IMR-90 (cell line): ENCODE data around the gene ACTR5.
A peak's percentile ranks its signal among the peaks of the same experiment; 100 is the strongest.

Source experiments
- ELK1 ChIP-seq: fragments of 150-350 bp; IDR thresholded peaks from 2 replicates; pipeline ENCODE4 v1.6.1; 2016; ENCODE audit warnings: low read depth, mild to moderate bottlenecking, low read length, moderate library complexity, borderline replicate concordance
- POLR2A ChIP-seq: IDR thresholded peaks from 2 replicates; pipeline ENCODE4 v1.6.1; 2012; ENCODE audit warnings: mild to moderate bottlenecking, low read depth, low read length
- RFX5 ChIP-seq: IDR thresholded peaks from 2 replicates; pipeline ENCODE4 v1.8.0; 2012; ENCODE audit warnings: low read depth, mild to moderate bottlenecking, low read length, moderate library complexity
- TF ChIP-seq, protein P1 (sequence below): conservative IDR thresholded peaks from 2 replicates; pipeline ENCODE4 v1.5.1; 2012; ENCODE audit warnings: mild to moderate bottlenecking, low read depth, low read length, improper control_type of control experiment

DNA sequence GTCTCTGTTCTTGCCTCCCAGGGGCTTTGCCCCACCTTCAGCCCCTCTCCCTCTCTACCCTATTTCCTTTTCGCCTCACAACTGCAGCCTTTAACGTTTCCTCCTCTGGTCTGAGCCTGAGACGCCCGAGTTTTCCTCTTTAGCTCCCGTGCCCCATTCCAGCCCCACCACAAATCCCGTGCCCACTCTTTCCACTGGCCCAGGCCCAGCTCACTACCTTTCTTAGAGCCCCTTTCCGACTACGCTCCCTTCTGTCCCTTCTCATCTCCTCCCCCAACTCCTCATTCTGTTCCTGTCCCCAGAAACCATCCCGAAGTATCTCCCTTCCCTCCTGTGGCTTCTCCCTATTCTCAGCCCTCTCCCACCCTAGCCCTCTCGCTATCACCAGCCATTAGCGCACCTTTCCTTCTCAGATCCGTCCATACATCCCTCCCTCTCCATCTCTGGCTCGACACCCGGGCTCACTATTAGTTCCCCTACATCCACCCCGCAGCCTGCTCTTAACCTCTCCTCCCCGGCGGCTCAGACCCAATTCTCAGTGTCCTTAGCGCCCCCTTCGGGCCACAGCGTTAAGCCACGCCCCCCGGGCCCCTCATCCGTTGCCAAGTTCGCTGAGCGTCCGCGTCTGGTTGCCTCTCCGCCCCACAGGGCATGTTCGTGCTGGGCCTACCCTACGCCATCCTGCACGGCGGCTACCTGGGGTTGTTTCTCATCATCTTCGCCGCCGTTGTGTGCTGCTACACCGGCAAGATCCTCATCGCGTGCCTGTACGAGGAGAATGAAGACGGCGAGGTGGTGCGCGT is 21.3 kb upstream of the ACTR5 start:
- TF ChIP-seq POLR2A (no peak), RFX5 (no peak), ELK1 (no peak)
- TF ChIP-seq, protein P1, sequence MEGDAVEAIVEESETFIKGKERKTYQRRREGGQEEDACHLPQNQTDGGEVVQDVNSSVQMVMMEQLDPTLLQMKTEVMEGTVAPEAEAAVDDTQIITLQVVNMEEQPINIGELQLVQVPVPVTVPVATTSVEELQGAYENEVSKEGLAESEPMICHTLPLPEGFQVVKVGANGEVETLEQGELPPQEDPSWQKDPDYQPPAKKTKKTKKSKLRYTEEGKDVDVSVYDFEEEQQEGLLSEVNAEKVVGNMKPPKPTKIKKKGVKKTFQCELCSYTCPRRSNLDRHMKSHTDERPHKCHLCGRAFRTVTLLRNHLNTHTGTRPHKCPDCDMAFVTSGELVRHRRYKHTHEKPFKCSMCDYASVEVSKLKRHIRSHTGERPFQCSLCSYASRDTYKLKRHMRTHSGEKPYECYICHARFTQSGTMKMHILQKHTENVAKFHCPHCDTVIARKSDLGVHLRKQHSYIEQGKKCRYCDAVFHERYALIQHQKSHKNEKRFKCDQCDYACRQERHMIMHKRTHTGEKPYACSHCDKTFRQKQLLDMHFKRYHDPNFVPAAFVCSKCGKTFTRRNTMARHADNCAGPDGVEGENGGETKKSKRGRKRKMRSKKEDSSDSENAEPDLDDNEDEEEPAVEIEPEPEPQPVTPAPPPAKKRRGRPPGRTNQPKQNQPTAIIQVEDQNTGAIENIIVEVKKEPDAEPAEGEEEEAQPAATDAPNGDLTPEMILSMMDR: 0 out of 2 replicates have a peak, but pooled peaks have one; percentile 16
